ENCODE results near the gene TUBG1.

Gene TUBG1

GRCh38 chr17:42584880-42585279 is 24.6 kb upstream of the TUBG1 start:
- Histone ChIP-seq H3K4me2 (ENCODE audit: low read length) (no peak overlapping the region), H3K9ac (ENCODE audit: low read length) (no peak overlapping the region), H2BK120ac (ENCODE audit: low read depth, low read length) (no peak overlapping the region), H3K79me2 (ENCODE audit: control insufficient read depth, insufficient read depth, low read length) (no peaks in the 10 kb centered on the region), H3K18ac (ENCODE audit: low read length) (no peak overlapping the region), H3K4ac (ENCODE audit: low read depth, low read length) (no peak overlapping the region), H3K27ac (ENCODE audit: low read depth, low read length) (no peak overlapping the region), H4K8ac (ENCODE audit: low read depth, low read length) (no peak overlapping the region), H3K23ac (ENCODE audit: low read length) (no peak overlapping the region), H3K4me3 (ENCODE audit: low read length) (no peak overlapping the region), H2BK5ac (ENCODE audit: low read length) (no peak overlapping the region), H3K79me1 (ENCODE audit: low read length) (no peaks in the 10 kb centered on the region), H3K4me1 (ENCODE audit: control insufficient read depth, low read depth, low read length) (no peaks in the 10 kb centered on the region), H3K36me3 (ENCODE audit: control insufficient read depth, insufficient read depth, low read length) (peaks cover 6% of the 10 kb centered on the region), H2AK5ac (ENCODE audit: low read length) (no peak overlapping the region), H4K5ac (ENCODE audit: low read length) (no peak overlapping the region), H2BK15ac (replicated peaks; ENCODE audit: low read depth) (no peak overlapping the region), H3K27me3 (ENCODE audit: insufficient read depth, low read length, poor library complexity) (no peaks in the 10 kb centered on the region), H3K56ac (ENCODE audit: low read length) (no peak overlapping the region)
- WGBS (ENCODE audit: extremely low coverage, insufficient coverage, low lambda C conversion rate) = no CpG with 5 or more reads among the region's 9 CpGs
- DNase-seq = no peak

GRCh38 chr17:42585353-42585752 is 24.1 kb upstream of the TUBG1 start:
- Histone ChIP-seq H3K4me2 (ENCODE audit: low read length) (no peak overlapping the region), H3K27me3 (ENCODE audit: insufficient read depth, low read length, poor library complexity) (no peaks in the 10 kb centered on the region), H2BK120ac (ENCODE audit: low read depth, low read length) (no peak overlapping the region), H3K23ac (ENCODE audit: low read length) (no peak overlapping the region), H4K8ac (ENCODE audit: low read depth, low read length) (no peak overlapping the region), H2BK5ac (ENCODE audit: low read length) (no peak overlapping the region), H3K79me1 (ENCODE audit: low read length) (no peaks in the 10 kb centered on the region), H2BK15ac (replicated peaks; ENCODE audit: low read depth) (no peak overlapping the region), H3K4me1 (ENCODE audit: control insufficient read depth, low read depth, low read length) (no peaks in the 10 kb centered on the region), H3K36me3 (ENCODE audit: control insufficient read depth, insufficient read depth, low read length) (peaks cover 6% of the 10 kb centered on the region), H3K4ac (ENCODE audit: low read depth, low read length) (no peak overlapping the region), H2AK5ac (ENCODE audit: low read length) (no peak overlapping the region), H3K27ac (ENCODE audit: low read depth, low read length) (no peak overlapping the region), H3K18ac (ENCODE audit: low read length) (no peak overlapping the region), H3K56ac (ENCODE audit: low read length) (no peak overlapping the region), H3K4me3 (ENCODE audit: low read length) (no peak overlapping the region), H3K79me2 (ENCODE audit: control insufficient read depth, insufficient read depth, low read length) (no peaks in the 10 kb centered on the region), H3K9ac (ENCODE audit: low read length) (no peak overlapping the region), H4K5ac (ENCODE audit: low read length) (no peak overlapping the region)
- WGBS (ENCODE audit: extremely low coverage, insufficient coverage, low lambda C conversion rate) = no CpG with 5 or more reads among the region's 1 CpG
- no peak for DNase-seq

GRCh38 chr17:42586514-42587230 is 22.8 kb upstream of the TUBG1 start:
- Histone ChIP-seq H4K8ac (ENCODE audit: low read depth, low read length) (no peak overlapping the region), H3K9ac (ENCODE audit: low read length) (no peak overlapping the region), H3K23ac (ENCODE audit: low read length) (no peak overlapping the region), H3K4ac (ENCODE audit: low read depth, low read length) (no peak overlapping the region), H3K79me2 (ENCODE audit: control insufficient read depth, insufficient read depth, low read length) (no peaks in the 10 kb centered on the region), H4K5ac (ENCODE audit: low read length) (no peak overlapping the region), H2BK120ac (ENCODE audit: low read depth, low read length) (no peak overlapping the region), H3K4me3 (ENCODE audit: low read length) (no peak overlapping the region), H3K27ac (ENCODE audit: low read depth, low read length) (no peak overlapping the region), H2AK5ac (ENCODE audit: low read length) (no peak overlapping the region), H2BK15ac (replicated peaks; ENCODE audit: low read depth) (no peak overlapping the region), H3K79me1 (ENCODE audit: low read length) (no peaks in the 10 kb centered on the region), H3K4me2 (ENCODE audit: low read length) (no peak overlapping the region), H3K18ac (ENCODE audit: low read length) (no peak overlapping the region), H3K4me1 (ENCODE audit: control insufficient read depth, low read depth, low read length) (no peaks in the 10 kb centered on the region), H3K27me3 (ENCODE audit: insufficient read depth, low read length, poor library complexity) (no peaks in the 10 kb centered on the region), H3K36me3 (ENCODE audit: control insufficient read depth, insufficient read depth, low read length) (peaks cover 6% of the 10 kb centered on the region), H2BK5ac (ENCODE audit: low read length) (no peak overlapping the region), H3K56ac (ENCODE audit: low read length) (no peak overlapping the region)
- DNase-seq = no peak
- WGBS (ENCODE audit: extremely low coverage, insufficient coverage, low lambda C conversion rate) = no CpG with 5 or more reads among the region's 7 CpGs

GRCh38 chr17:42590886-42591285 is 18.6 kb upstream of the TUBG1 start:
- Histone ChIP-seq H3K9ac (ENCODE audit: low read length) (no peak overlapping the region), H3K18ac (ENCODE audit: low read length) (no peak overlapping the region), H3K27ac (ENCODE audit: low read depth, low read length) (no peak overlapping the region), H3K4me2 (ENCODE audit: low read length) (no peak overlapping the region), H3K79me2 (ENCODE audit: control insufficient read depth, insufficient read depth, low read length) (no peaks in the 10 kb centered on the region), H3K27me3 (ENCODE audit: insufficient read depth, low read length, poor library complexity) (no peaks in the 10 kb centered on the region), H3K4me1 (ENCODE audit: control insufficient read depth, low read depth, low read length) (no peaks in the 10 kb centered on the region), H3K23ac (ENCODE audit: low read length) (no peak overlapping the region), H3K56ac (ENCODE audit: low read length) (no peak overlapping the region), H2BK15ac (replicated peaks; ENCODE audit: low read depth) (no peak overlapping the region), H2BK5ac (ENCODE audit: low read length) (no peak overlapping the region), H3K36me3 (ENCODE audit: control insufficient read depth, insufficient read depth, low read length) (peaks cover 2% of the 10 kb centered on the region), H4K5ac (ENCODE audit: low read length) (no peak overlapping the region), H3K4me3 (ENCODE audit: low read length) (no peak overlapping the region), H4K8ac (ENCODE audit: low read depth, low read length) (no peak overlapping the region), H3K4ac (ENCODE audit: low read depth, low read length) (no peak overlapping the region), H3K79me1 (ENCODE audit: low read length) (no peaks in the 10 kb centered on the region), H2AK5ac (ENCODE audit: low read length) (no peak overlapping the region), H2BK120ac (ENCODE audit: low read depth, low read length) (no peak overlapping the region)
- DNase-seq = no peak
- no CpG with 5 or more reads among the region's 2 CpGs for WGBS (ENCODE audit: extremely low coverage, insufficient coverage, low lambda C conversion rate)

- H2BK5ac ChIP-seq (ENCODE audit: low read length) = no peak overlapping the region
- no peak overlapping the region for H3K4me3 ChIP-seq (ENCODE audit: low read length)
- H4K8ac ChIP-seq (ENCODE audit: low read depth, low read length) = no peak overlapping the region
- H2AK5ac ChIP-seq (ENCODE audit: low read length) = no peak overlapping the region
- no peak for DNase-seq
- H3K18ac ChIP-seq (ENCODE audit: low read length) = no peak overlapping the region
- no peak overlapping the region for H2BK120ac ChIP-seq (ENCODE audit: low read depth, low read length)
- H3K79me2 ChIP-seq (ENCODE audit: control insufficient read depth, insufficient read depth, low read length) = no peaks in the 10 kb centered on the region
- WGBS (ENCODE audit: extremely low coverage, insufficient coverage, low lambda C conversion rate) = no CpG with 5 or more reads among the region's 9 CpGs
- H3K56ac ChIP-seq (ENCODE audit: low read length) = no peak overlapping the region
- no peak overlapping the region for H3K23ac ChIP-seq (ENCODE audit: low read length)
- no peak overlapping the region for H3K4ac ChIP-seq (ENCODE audit: low read depth, low read length)
- no peak overlapping the region for H3K9ac ChIP-seq (ENCODE audit: low read length)
- H3K4me2 ChIP-seq (ENCODE audit: low read length) = no peak overlapping the region
- no peak overlapping the region for H3K27ac ChIP-seq (ENCODE audit: low read depth, low read length)
- no peaks in the 10 kb centered on the region for H3K27me3 ChIP-seq (ENCODE audit: insufficient read depth, low read length, poor library complexity)
- no peak overlapping the region for H2BK15ac ChIP-seq (replicated peaks; ENCODE audit: low read depth)
- H3K79me1 ChIP-seq (ENCODE audit: low read length) = no peaks in the 10 kb centered on the region
- H3K36me3 ChIP-seq (ENCODE audit: control insufficient read depth, insufficient read depth, low read length) = no peaks in the 10 kb centered on the region
- H3K4me1 ChIP-seq (ENCODE audit: control insufficient read depth, low read depth, low read length) = no peaks in the 10 kb centered on the region
- H4K5ac ChIP-seq (ENCODE audit: low read length) = no peak overlapping the region
Measured at GRCh38 chr17:42591411-42591810, 18.1 kb upstream of the TUBG1 start.

- H3K27me3 ChIP-seq (ENCODE audit: insufficient read depth, low read length, poor library complexity) = no peaks in the 10 kb centered on the region
- no peaks in the 10 kb centered on the region for H3K36me3 ChIP-seq (ENCODE audit: control insufficient read depth, insufficient read depth, low read length)
- H3K56ac ChIP-seq (ENCODE audit: low read length) = no peak overlapping the region
- no peak overlapping the region for H3K4me2 ChIP-seq (ENCODE audit: low read length)
- H3K23ac ChIP-seq (ENCODE audit: low read length) = no peak overlapping the region
- DNase-seq = no peak
- no peak overlapping the region for H3K4ac ChIP-seq (ENCODE audit: low read depth, low read length)
- no peak overlapping the region for H3K18ac ChIP-seq (ENCODE audit: low read length)
- no peak overlapping the region for H4K8ac ChIP-seq (ENCODE audit: low read depth, low read length)
- no peak overlapping the region for H2BK5ac ChIP-seq (ENCODE audit: low read length)
- no peak overlapping the region for H3K4me3 ChIP-seq (ENCODE audit: low read length)
- H3K27ac ChIP-seq (ENCODE audit: low read depth, low read length) = no peak overlapping the region
- peaks cover 2% of the 10 kb centered on the region for H3K79me1 ChIP-seq (ENCODE audit: low read length)
- no peak overlapping the region for H3K9ac ChIP-seq (ENCODE audit: low read length)
- no peak overlapping the region for H4K5ac ChIP-seq (ENCODE audit: low read length)
- no peaks in the 10 kb centered on the region for H3K4me1 ChIP-seq (ENCODE audit: control insufficient read depth, low read depth, low read length)
- no peaks in the 10 kb centered on the region for H3K79me2 ChIP-seq (ENCODE audit: control insufficient read depth, insufficient read depth, low read length)
- H2BK15ac ChIP-seq (replicated peaks; ENCODE audit: low read depth) = no peak overlapping the region
- no peak overlapping the region for H2AK5ac ChIP-seq (ENCODE audit: low read length)
- no peak overlapping the region for H2BK120ac ChIP-seq (ENCODE audit: low read depth, low read length)
- WGBS (ENCODE audit: extremely low coverage, insufficient coverage, low lambda C conversion rate) = no CpG with 5 or more reads among the region's 3 CpGs
Measured at GRCh38 chr17:42596386-42596785, 13.1 kb upstream of the TUBG1 start.

Data from mesendoderm (in vitro differentiated cells).